Endothelial cell of umbilical vein (primary cell): Measurements from ENCODE around the gene DENND4B. TPM values are rescaled to one million over a fixed set of nuclear protein-coding genes. Genes with fewer than 3 reads are reported as not detected.

Experiments
- BruUV-seq: library from RNA; stranded (reverse); fragments of 400-500 nt; replicated peaks from 2 replicates; lab custom pipeline; 2021; lab: Mats Ljungman, UMichigan
- CTCF ChIA-PET: fragments of 300-600, 350-600 bp; sonication (Branson Sonifier 250); formaldehyde crosslinking; loops from one replicate; lab custom pipeline; 2021; ENCODE audit warnings: antibody characterized with exemption, inconsistent platforms; lab: Charles Lee
- POLR2A ChIA-PET: fragments of 300-600, 350-600 bp; sonication (Branson Sonifier 250); formaldehyde crosslinking; loops from one replicate; lab custom pipeline; 2021; ENCODE audit warnings: antibody characterized with exemption, inconsistent platforms; lab: Charles Lee
- DNase-seq: peaks from one replicate; pipeline ENCODE4 v3.0.0-alpha.2; 2011; ENCODE audit warnings: low read depth, low spot score
- FAIRE-seq: peaks from 2 replicates; lab custom pipeline; 2011; peaks lifted over from hg19 to GRCh38; lab: Jason Lieb, UNC
- H2AFZ ChIP-seq: 2 replicates; pipeline ENCODE4 v1.6.0; 2012; ENCODE audit warnings: low read depth, low read length, control low read depth, inconsistent platforms
- H3K27ac ChIP-seq: 2 replicates; pipeline ENCODE4 v1.5.1; 2011; ENCODE audit warnings: low read depth, mild to moderate bottlenecking, control low read depth, low read length, moderate library complexity; ENCODE audit not compliant: insufficient read depth
- H3K27me3 ChIP-seq, 2 experiments: 2 replicates each; pipeline versions ENCODE4 v1.6.0 to v1.6.1; 2011; ENCODE audit warnings: low read length in 2 of 2, mixed read lengths in 1 of 2; ENCODE audit not compliant: control insufficient read depth in 2 of 2, insufficient read depth in 2 of 2
- H3K36me3 ChIP-seq, 2 experiments: 2 replicates in 1 of 2; 3 replicates in 1 of 2; pipeline ENCODE4 v1.5.1; 2011; ENCODE audit warnings: low read length in 2 of 2, mild to moderate bottlenecking in 1 of 2, moderate library complexity in 1 of 2; ENCODE audit not compliant: control insufficient read depth in 2 of 2, insufficient read depth in 2 of 2; ENCODE audit errors: extremely low read depth in 1 of 2
- H3K4me1 ChIP-seq: 3 replicates; pipeline ENCODE4 v1.5.1; 2011; ENCODE audit warnings: mild to moderate bottlenecking, low read length; ENCODE audit not compliant: control insufficient read depth, insufficient read depth; ENCODE audit errors: extremely low read depth
- H3K4me2 ChIP-seq: 2 replicates; pipeline ENCODE4 v1.6.1; 2011; ENCODE audit warnings: low read length, control low read depth, mixed read lengths; ENCODE audit not compliant: insufficient read depth
- H3K4me3 ChIP-seq, 3 experiments: fragments of 200-600 bp in 1 of 3; sonication (generic), shearing (Covaris generic) in 1 of 3; replicated peaks in 1 of 3; 2 replicates each; pipeline ENCODE4 v1.5.1; 2011 to 2016; ENCODE audit warnings: control low read depth in 3 of 3, low read length in 3 of 3, mild to moderate bottlenecking in 2 of 3, inconsistent platforms in 1 of 3, low read depth in 1 of 3, moderate library complexity in 1 of 3; ENCODE audit not compliant: insufficient read depth in 1 of 3
- H3K79me2 ChIP-seq: 2 replicates; pipeline ENCODE4 v1.6.0; 2012; ENCODE audit warnings: low read length, inconsistent platforms; ENCODE audit not compliant: control insufficient read depth, insufficient read depth
- H3K9ac ChIP-seq: replicated peaks from 2 replicates; pipeline ENCODE3; 2011; ENCODE audit warnings: low read length, control low read depth; ENCODE audit not compliant: insufficient read depth; ENCODE audit errors: extremely low read depth
- H3K9me1 ChIP-seq: replicated peaks from 3 replicates; pipeline ENCODE4 v1.6.0; 2011; ENCODE audit warnings: mild to moderate bottlenecking, low read length; ENCODE audit not compliant: control insufficient read depth, insufficient read depth; ENCODE audit errors: extremely low read depth
- H3K9me3 ChIP-seq: replicated peaks from 2 replicates; pipeline ENCODE4 v1.5.1; 2012; ENCODE audit warnings: low read length, inconsistent platforms; ENCODE audit not compliant: control insufficient read depth, insufficient read depth
- H4K20me1 ChIP-seq: replicated peaks from 2 replicates; pipeline ENCODE3; 2011; ENCODE audit warnings: mild to moderate bottlenecking, low read length; ENCODE audit not compliant: control insufficient read depth, insufficient read depth; ENCODE audit errors: extremely low read depth
- EZH2 ChIP-seq: IDR thresholded peaks from 2 replicates; pipeline ENCODE4 v1.6.1; 2012; ENCODE audit warnings: borderline replicate concordance, low read depth, mild to moderate bottlenecking, moderate library complexity, low read length, inconsistent platforms; ENCODE audit not compliant: severe bottlenecking
- FOS ChIP-seq: IDR thresholded peaks from 2 replicates; pipeline ENCODE4 v1.6.1; 2011; ENCODE audit warnings: mild to moderate bottlenecking, low read length, moderate library complexity, borderline replicate concordance; ENCODE audit not compliant: insufficient read depth
- GATA2 ChIP-seq: IDR thresholded peaks from 2 replicates; pipeline ENCODE4 v1.7.0; 2011; ENCODE audit warnings: low read depth, mild to moderate bottlenecking, moderate library complexity, mixed read lengths, low read length; ENCODE audit not compliant: insufficient read length, insufficient read depth
- JUN ChIP-seq: IDR thresholded peaks from 2 replicates; pipeline ENCODE4 v1.6.1; 2011; ENCODE audit warnings: borderline replicate concordance, low read depth; ENCODE audit not compliant: insufficient read length, insufficient read depth
- MAX ChIP-seq: IDR thresholded peaks from 2 replicates; pipeline ENCODE4 v1.6.1; 2011; ENCODE audit not compliant: insufficient read depth, insufficient read length
- MYC ChIP-seq: IDR thresholded peaks from one replicate; pipeline ENCODE4 v1.6.1; 2011; ENCODE audit warnings: mild to moderate bottlenecking, low read depth, low read length
- POLR2A ChIP-seq: IDR thresholded peaks from 2 replicates; pipeline ENCODE4 v1.6.1; 2012; ENCODE audit warnings: low read depth, mild to moderate bottlenecking, control low read depth, low read length
- POLR2AphosphoS5 ChIP-seq: IDR thresholded peaks from 2 replicates; pipeline ENCODE4 v1.6.1; 2012; ENCODE audit warnings: low read depth, mild to moderate bottlenecking, control low read depth, low read length, moderate library complexity; ENCODE audit not compliant: insufficient read depth
- dilution Hi-C: fragments of 300-500 bp; cut with MboI; formaldehyde crosslinking; loops from one replicate; pipeline ENCODE4 v1.15.0; 2019; ENCODE audit warnings: low sequenced_read_pairs; ENCODE audit not compliant: extremely low pct_ligation_motif_present
- intact Hi-C: fragments of 100-400 bp; cut with micrococcal nuclease; formaldehyde crosslinking; loops from one replicate; pipeline ENCODE4 v1.10.0; 2022
- polyA plus RNA-seq, 4 experiments: library from polyadenylated mRNA; depleted of rRNA in 3 of 4; stranded (reverse) in 3 of 4; unstranded in 1 of 4; fragments of >200 nt; gene quantifications; 2 replicates each; pipeline versions ENCODE4 v1.2.1 to v1.2.3, GENCODE V29; 2011 to 2012; ENCODE audit warnings: missing spikeins in 1 of 4
- total RNA-seq: library from RNA; stranded (reverse); gene quantifications from 2 replicates; pipeline ENCODE4 v1.2.3, GENCODE V29; 2021
- TF ChIP-seq, protein P1 (sequence below), 2 donors: IDR thresholded peaks; 1 replicate in 1 of 2; 2 replicates in 1 of 2; pipeline ENCODE4 v1.5.1; 2011; ENCODE audit warnings: low read length in 2 of 2, mild to moderate bottlenecking in 2 of 2, moderate library complexity in 2 of 2, control low read depth in 1 of 2, inconsistent platforms in 1 of 2, low read depth in 1 of 2; ENCODE audit not compliant: insufficient read depth in 1 of 2; ENCODE audit errors: extremely low read depth in 1 of 2

Gene DENND4B
- total and polyA plus RNA-seq, 2 donors (not counting 3 experiments of a cell fraction or from before 2014, with no cell fraction given), result 35.6 to 57.8 TPM

- Histone ChIP-seq H3K4me1 (no peaks in the 10 kb centered on the region), H3K36me3 (peaks cover 0 to 2% of the 10 kb centered on the region in 2 experiments), H3K9me1 (no peaks in the 10 kb centered on the region), H3K79me2 (peaks cover 41% of the 10 kb centered on the region), H4K20me1 (peaks cover 3% of the 10 kb centered on the region), H2AFZ (no peak overlapping the region), H3K27me3 (no peaks in the 10 kb centered on the region), H3K9me3 (no peaks in the 10 kb centered on the region), H3K27ac (no peak overlapping the region), H3K4me2 (no peak overlapping the region), H3K4me3 (no peak overlapping the region), H3K9ac (no peak overlapping the region)
- TF ChIP-seq FOS (no peak), JUN (no peak), MAX (no peak), MYC (no peak), EZH2 (no peak), GATA2 (no peak), POLR2A (no peak), POLR2AphosphoS5 (no peak)
- TF ChIP-seq, protein P1, sequence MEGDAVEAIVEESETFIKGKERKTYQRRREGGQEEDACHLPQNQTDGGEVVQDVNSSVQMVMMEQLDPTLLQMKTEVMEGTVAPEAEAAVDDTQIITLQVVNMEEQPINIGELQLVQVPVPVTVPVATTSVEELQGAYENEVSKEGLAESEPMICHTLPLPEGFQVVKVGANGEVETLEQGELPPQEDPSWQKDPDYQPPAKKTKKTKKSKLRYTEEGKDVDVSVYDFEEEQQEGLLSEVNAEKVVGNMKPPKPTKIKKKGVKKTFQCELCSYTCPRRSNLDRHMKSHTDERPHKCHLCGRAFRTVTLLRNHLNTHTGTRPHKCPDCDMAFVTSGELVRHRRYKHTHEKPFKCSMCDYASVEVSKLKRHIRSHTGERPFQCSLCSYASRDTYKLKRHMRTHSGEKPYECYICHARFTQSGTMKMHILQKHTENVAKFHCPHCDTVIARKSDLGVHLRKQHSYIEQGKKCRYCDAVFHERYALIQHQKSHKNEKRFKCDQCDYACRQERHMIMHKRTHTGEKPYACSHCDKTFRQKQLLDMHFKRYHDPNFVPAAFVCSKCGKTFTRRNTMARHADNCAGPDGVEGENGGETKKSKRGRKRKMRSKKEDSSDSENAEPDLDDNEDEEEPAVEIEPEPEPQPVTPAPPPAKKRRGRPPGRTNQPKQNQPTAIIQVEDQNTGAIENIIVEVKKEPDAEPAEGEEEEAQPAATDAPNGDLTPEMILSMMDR (IDR thresholded peaks at IDR 0.05; ENCODE audit: extremely low read depth in 1 of 2, insufficient read depth in 1 of 2, low read depth in 1 of 2, low read length in 2 of 2), result no peak
- intact Hi-C loops (no loop called here), dilution Hi-C loops (no loop called here)
- BruUV-seq, result no TSS peak
- POLR2A ChIA-PET, result no interaction called here
- CTCF ChIA-PET, result no interaction called here
- FAIRE-seq (no peak), DNase-seq (no peak)
These were observed 58.0 kb downstream of the DENND4B start for GRCh38 chr1:153888533-153888932.
